ENCODE measurements around the gene ULK2.
A peak's percentile ranks its signal among the peaks of the same experiment; 100 is the strongest.
"Not testable (repeated sequence)": the region's sequence is repeated elsewhere in the genome, so short reads cannot be mapped to it uniquely, and the experiment has no call there.

Gene ULK2

GRCh38 chr17:19768046-19768782, 99.5 kb downstream of the ULK2 start:
- no peak overlapping the region for H3K4me3 Mint-ChIP-seq
- H3K27ac Mint-ChIP-seq: no peak overlapping the region
- H3K9me3 Mint-ChIP-seq: no peaks in the 10 kb centered on the region
- DNase-seq (no peak), ATAC-seq (replicated peaks) (peak; percentile 46 to 60)
- H3K36me3 Mint-ChIP-seq: no peaks in the 10 kb centered on the region
- peaks cover 12 to 23% of the 10 kb centered on the region in 2 donors for H3K27me3 Mint-ChIP-seq
- H3K4me1 Mint-ChIP-seq: peaks cover 4 to 8% of the 10 kb centered on the region in 2 donors

- H3K4me3 Mint-ChIP-seq: no peak overlapping the region
- peaks cover 4 to 13% of the 10 kb centered on the region in 2 donors for H3K4me1 Mint-ChIP-seq
- ATAC-seq (replicated peaks): peak; percentile 86 to 90
- H3K27ac Mint-ChIP-seq: peak overlapping the region; percentile 85
- peak; percentile 68 for DNase-seq
- no peaks in the 10 kb centered on the region for H3K9me3 Mint-ChIP-seq
- H3K27me3 Mint-ChIP-seq: peaks cover 16 to 36% of the 10 kb centered on the region in 2 donors
- H3K36me3 Mint-ChIP-seq: no peaks in the 10 kb centered on the region
These were observed 101.1 kb downstream of the ULK2 start for GRCh38 chr17:19766421-19767270.

GRCh38 chr17:19766016-19766415, 101.7 kb downstream of the ULK2 start:
- DNase-seq: no peak
- Mint-ChIP-seq H3K27me3 (peaks cover 19 to 36% of the 10 kb centered on the region in 2 donors), H3K9me3 (no peaks in the 10 kb centered on the region), H3K4me1 (peaks cover 4 to 13% of the 10 kb centered on the region in 2 donors), H3K36me3 (no peaks in the 10 kb centered on the region), H3K27ac (no peak overlapping the region), H3K4me3 (no peak overlapping the region)
- no peak for ATAC-seq (replicated peaks)

GRCh38 chr17:19763991-19764390, 103.7 kb downstream of the ULK2 start:
- not testable (repeated sequence) for H3K4me3 Mint-ChIP-seq; DNase-seq; H3K27ac Mint-ChIP-seq; ATAC-seq (replicated peaks); H3K36me3 Mint-ChIP-seq; H3K9me3 Mint-ChIP-seq
- H3K4me1 Mint-ChIP-seq: peaks cover 4 to 13% of the 10 kb centered on the region in 2 donors
- H3K27me3 Mint-ChIP-seq: peaks cover 28 to 42% of the 10 kb centered on the region in 2 donors

- H3K27ac Mint-ChIP-seq: no peak overlapping the region
- H3K27me3 Mint-ChIP-seq: peaks cover 30 to 47% of the 10 kb centered on the region in 2 donors
- no peaks in the 10 kb centered on the region for H3K9me3 Mint-ChIP-seq
- DNase-seq (no peak), ATAC-seq (replicated peaks) (no peak)
- H3K4me3 Mint-ChIP-seq: no peak overlapping the region
- peaks cover 4 to 13% of the 10 kb centered on the region in 2 donors for H3K4me1 Mint-ChIP-seq
- H3K36me3 Mint-ChIP-seq: no peaks in the 10 kb centered on the region
These were observed 104.3 kb downstream of the ULK2 start for GRCh38 chr17:19763416-19763815.

GRCh38 chr17:19762515-19762961, 105.2 kb downstream of the ULK2 start:
- peak; percentile 80 to 81 for ATAC-seq (replicated peaks)
- Mint-ChIP-seq H3K36me3 (no peaks in the 10 kb centered on the region), H3K4me3 (no peak overlapping the region)

GRCh38 chr17:19760746-19761145, 107.0 kb downstream of the ULK2 start:
- Mint-ChIP-seq H3K4me3 (no peak overlapping the region), H3K36me3 (no peaks in the 10 kb centered on the region), H3K27ac (no peak overlapping the region), H3K27me3 (peaks cover 24 to 42% of the 10 kb centered on the region in 2 donors), H3K4me1 (peaks cover 12 to 21% of the 10 kb centered on the region in 2 donors), H3K9me3 (peaks cover 0 to 1% of the 10 kb centered on the region in 2 donors)
- DNase-seq: no peak
- ATAC-seq (replicated peaks): no peak

More at GRCh38 chr17:19762515-19762961, 105.2 kb downstream of the ULK2 start:
- peak; percentile 57 for DNase-seq
- Mint-ChIP-seq H3K4me1 (peaks cover 4 to 13% of the 10 kb centered on the region in 2 donors), H3K27me3 (peaks cover 30 to 49% of the 10 kb centered on the region in 2 donors), H3K27ac (no peak overlapping the region), H3K9me3 (no peaks in the 10 kb centered on the region)

GRCh38 chr17:19759568-19760549, 107.9 kb downstream of the ULK2 start:
- H3K36me3 Mint-ChIP-seq: no peaks in the 10 kb centered on the region
- H3K27ac Mint-ChIP-seq: no peak overlapping the region
- H3K4me1 Mint-ChIP-seq: peaks cover 20 to 30% of the 10 kb centered on the region in 2 donors
- H3K4me3 Mint-ChIP-seq: no peak overlapping the region
- ATAC-seq (replicated peaks) (no peak), DNase-seq (no peak)
- H3K9me3 Mint-ChIP-seq: peaks cover 0 to 2% of the 10 kb centered on the region in 2 donors
- peaks cover 20 to 36% of the 10 kb centered on the region in 2 donors for H3K27me3 Mint-ChIP-seq

- H3K4me1 Mint-ChIP-seq: peaks cover 37 to 52% of the 10 kb centered on the region in 2 donors
- H3K9me3 Mint-ChIP-seq: peaks cover 0 to 2% of the 10 kb centered on the region in 2 donors
- no peaks in the 10 kb centered on the region for H3K36me3 Mint-ChIP-seq
- H3K4me3 Mint-ChIP-seq: no peak overlapping the region
- no peak overlapping the region for H3K27ac Mint-ChIP-seq
- DNase-seq (no peak), ATAC-seq (replicated peaks) (no peak)
- H3K27me3 Mint-ChIP-seq: peaks cover 17 to 21% of the 10 kb centered on the region in 2 donors
These were observed 110.1 kb downstream of the ULK2 start for GRCh38 chr17:19757536-19758180.

GRCh38 chr17:19756546-19756945, 111.2 kb downstream of the ULK2 start:
- Mint-ChIP-seq H3K36me3 (no peaks in the 10 kb centered on the region), H3K9me3 (peaks cover 0 to 2% of the 10 kb centered on the region in 2 donors), H3K27ac (peak overlapping the region; percentile 96), H3K27me3 (peaks cover 14% of the 10 kb centered on the region in 2 donors), H3K4me1 (peaks cover 41 to 56% of the 10 kb centered on the region in 2 donors), H3K4me3 (no peak overlapping the region)
- ATAC-seq (replicated peaks) (no peak), DNase-seq (no peak)

- H3K27ac Mint-ChIP-seq: peak overlapping the region; percentile 96
- H3K36me3 Mint-ChIP-seq: no peaks in the 10 kb centered on the region
- ATAC-seq (replicated peaks): peak; percentile 72 to 74
- peak overlapping the region; percentile 5 to 60 for H3K4me3 Mint-ChIP-seq
- peaks cover 44 to 56% of the 10 kb centered on the region in 2 donors for H3K4me1 Mint-ChIP-seq
- peak; percentile 78 for DNase-seq
- H3K9me3 Mint-ChIP-seq: peaks cover 0 to 2% of the 10 kb centered on the region in 2 donors
- H3K27me3 Mint-ChIP-seq: peaks cover 15 to 19% of the 10 kb centered on the region in 2 donors
These were observed 111.8 kb downstream of the ULK2 start for GRCh38 chr17:19755821-19756510.

- Mint-ChIP-seq H3K27ac (peak overlapping the region; percentile 96), H3K27me3 (peaks cover 16 to 21% of the 10 kb centered on the region in 2 donors), H3K4me3 (peak overlapping the region; percentile 5 to 60), H3K4me1 (peaks cover 47 to 56% of the 10 kb centered on the region in 2 donors), H3K9me3 (peaks cover 0 to 2% of the 10 kb centered on the region in 2 donors), H3K36me3 (no peaks in the 10 kb centered on the region)
- ATAC-seq (replicated peaks) (peak; percentile 26 to 31), DNase-seq (peak; percentile 11)
These were observed 112.3 kb downstream of the ULK2 start for GRCh38 chr17:19755392-19755791.
